ENCODE data around the gene KCNIP1. TPM values are rescaled to one million over a fixed set of nuclear protein-coding genes. Genes with fewer than 3 reads are reported as not detected.
A peak's percentile ranks its signal among the peaks of the same experiment; 100 is the strongest.

Gene KCNIP1
- total RNA-seq, 1 donor from 2014 or later: 2.3 TPM

DNA sequence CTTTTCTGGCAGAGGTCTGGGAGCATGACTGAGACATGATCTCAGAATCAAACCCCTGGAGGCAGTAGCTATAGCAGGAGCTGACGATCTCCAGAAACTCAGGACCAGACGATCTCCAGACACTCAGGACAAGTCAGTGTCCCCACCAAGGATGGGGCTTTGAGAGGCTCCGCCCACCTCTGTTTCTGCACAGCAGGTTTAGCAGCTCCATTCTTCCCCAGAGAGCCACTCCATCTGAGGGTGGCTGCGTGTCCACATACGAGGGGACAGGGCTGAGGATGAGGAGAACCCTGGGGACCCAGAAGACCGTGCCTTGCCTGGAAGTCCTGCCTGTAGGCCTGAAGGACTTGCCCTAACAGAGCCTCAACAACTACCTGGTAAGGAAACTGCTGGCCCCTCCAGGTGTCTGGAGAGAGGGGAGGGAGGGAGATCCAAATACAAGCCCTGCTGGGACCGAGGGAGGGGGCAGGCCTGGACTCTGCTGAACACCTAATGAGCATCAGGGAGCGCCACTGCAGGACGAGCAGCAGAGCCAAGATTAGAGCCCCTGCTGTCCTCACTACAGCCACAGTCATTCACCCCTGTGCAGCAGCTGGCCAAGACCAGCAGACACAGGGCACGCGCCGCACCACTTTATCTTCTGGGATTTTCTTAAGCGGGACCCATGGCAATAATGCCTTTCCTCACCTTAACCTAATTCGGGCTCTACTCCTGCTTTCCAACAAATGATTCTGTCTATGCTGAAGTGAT, 279.9 kb downstream of the KCNIP1 start, which contains the start of gene GABRP:
Gene GABRP (plus strand): TSS at position 228 of the 750 bp plus-strand sequence. CDS start 4,891 bp downstream, outside the sequence.
- Mint-ChIP-seq H3K4me3 (peak within 1 kb of the TSS; percentile 78), H3K36me3 (no peaks in the 10 kb centered on the region), H3K9me3 (no peaks in the 10 kb centered on the region), H3K27me3 (ENCODE audit: low read depth) (no peaks in the 10 kb centered on the region), H3K27ac (peak within 1 kb of the TSS; percentile 93), H3K4me1 (peaks cover 74% of the 10 kb centered on the region)
- TF ChIP-seq, protein P1, sequence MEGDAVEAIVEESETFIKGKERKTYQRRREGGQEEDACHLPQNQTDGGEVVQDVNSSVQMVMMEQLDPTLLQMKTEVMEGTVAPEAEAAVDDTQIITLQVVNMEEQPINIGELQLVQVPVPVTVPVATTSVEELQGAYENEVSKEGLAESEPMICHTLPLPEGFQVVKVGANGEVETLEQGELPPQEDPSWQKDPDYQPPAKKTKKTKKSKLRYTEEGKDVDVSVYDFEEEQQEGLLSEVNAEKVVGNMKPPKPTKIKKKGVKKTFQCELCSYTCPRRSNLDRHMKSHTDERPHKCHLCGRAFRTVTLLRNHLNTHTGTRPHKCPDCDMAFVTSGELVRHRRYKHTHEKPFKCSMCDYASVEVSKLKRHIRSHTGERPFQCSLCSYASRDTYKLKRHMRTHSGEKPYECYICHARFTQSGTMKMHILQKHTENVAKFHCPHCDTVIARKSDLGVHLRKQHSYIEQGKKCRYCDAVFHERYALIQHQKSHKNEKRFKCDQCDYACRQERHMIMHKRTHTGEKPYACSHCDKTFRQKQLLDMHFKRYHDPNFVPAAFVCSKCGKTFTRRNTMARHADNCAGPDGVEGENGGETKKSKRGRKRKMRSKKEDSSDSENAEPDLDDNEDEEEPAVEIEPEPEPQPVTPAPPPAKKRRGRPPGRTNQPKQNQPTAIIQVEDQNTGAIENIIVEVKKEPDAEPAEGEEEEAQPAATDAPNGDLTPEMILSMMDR (IDR thresholded peaks at IDR 0.05; ENCODE audit: unreplicated experiment): no peak
- no peak for DNase-seq (ENCODE audit: low spot score in 2 of 2, unreplicated experiment in 2 of 2)

DNA sequence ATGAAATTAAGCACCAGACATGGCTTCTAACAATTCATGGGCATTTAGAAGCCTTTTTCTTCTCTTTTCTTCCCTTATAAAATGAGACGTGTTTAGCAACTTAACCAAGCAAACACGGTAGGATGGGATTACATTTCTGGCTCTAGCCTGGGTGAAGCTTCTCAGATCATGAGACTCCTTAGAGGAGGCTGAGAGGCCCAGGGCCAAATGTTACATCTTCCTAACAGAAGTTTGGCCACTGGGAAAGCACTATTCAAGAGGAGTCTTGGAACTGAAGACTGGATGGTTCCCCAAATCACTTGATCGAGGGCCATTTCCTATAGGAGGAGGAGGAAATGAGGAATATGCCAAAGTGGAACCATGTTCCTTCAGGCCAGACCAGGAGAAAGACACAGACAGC, 281.6 kb downstream of the KCNIP1 start:
- DNase-seq (ENCODE audit: low spot score in 2 of 2, unreplicated experiment in 2 of 2): no peak
- TF ChIP-seq, protein P1 (IDR thresholded peaks at IDR 0.05; ENCODE audit: unreplicated experiment): no peak
- H3K4me3 Mint-ChIP-seq: peak overlapping the region; percentile 78
- no peaks in the 10 kb centered on the region for H3K27me3 Mint-ChIP-seq (ENCODE audit: low read depth)
- peaks cover 80% of the 10 kb centered on the region for H3K4me1 Mint-ChIP-seq
- H3K36me3 Mint-ChIP-seq: no peaks in the 10 kb centered on the region
- H3K9me3 Mint-ChIP-seq: no peaks in the 10 kb centered on the region
- peak overlapping the region; percentile 78 for H3K27ac Mint-ChIP-seq

Other genes starting within 250 kb of the KCNIP1 start
- gene LCP2, start 206.2 kb upstream of the KCNIP1 start, total RNA-seq: not detected in 3 replicates
- 0.20 to 0.27 TPM (median 0.22 TPM) in 3 replicates for gene KCNMB1, start 114.7 kb upstream of the KCNIP1 start, total RNA-seq

Data from mesothelial cell of epicardium (in vitro differentiated cells).